ENCODE results near the gene SORCS2.

DNA sequence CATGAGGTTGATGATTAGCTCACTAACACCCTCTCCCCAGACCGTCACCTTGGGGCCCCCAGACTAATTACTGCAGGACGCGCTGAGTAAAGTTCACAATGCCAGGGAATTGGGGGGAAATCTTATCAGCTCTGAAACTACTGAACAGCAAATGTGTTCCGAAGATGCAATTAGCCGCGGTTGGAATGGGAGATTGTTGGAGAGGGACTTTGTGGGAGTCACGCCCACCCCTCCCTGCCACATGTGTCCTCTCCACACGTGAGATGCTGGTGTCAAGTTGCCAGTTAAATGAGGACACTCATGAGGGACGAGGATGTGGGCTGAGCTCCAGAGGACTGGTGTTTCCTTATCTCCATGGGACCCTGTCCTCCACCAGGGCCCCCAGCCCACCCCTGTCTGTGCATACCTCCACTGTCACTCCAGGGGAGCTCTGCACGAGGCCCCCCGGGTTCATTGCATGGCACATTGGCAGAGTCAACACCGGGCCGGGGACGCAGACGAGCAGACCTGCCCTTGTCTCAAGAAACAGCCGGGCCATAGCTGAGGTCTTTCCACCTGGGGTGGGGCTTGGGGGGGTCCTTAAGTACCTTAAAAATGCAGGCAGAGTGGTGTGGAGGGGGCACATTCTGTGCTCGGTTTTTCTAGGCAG lies 417.8 kb downstream of the SORCS2 start:
- TF ChIP-seq, protein P1, sequence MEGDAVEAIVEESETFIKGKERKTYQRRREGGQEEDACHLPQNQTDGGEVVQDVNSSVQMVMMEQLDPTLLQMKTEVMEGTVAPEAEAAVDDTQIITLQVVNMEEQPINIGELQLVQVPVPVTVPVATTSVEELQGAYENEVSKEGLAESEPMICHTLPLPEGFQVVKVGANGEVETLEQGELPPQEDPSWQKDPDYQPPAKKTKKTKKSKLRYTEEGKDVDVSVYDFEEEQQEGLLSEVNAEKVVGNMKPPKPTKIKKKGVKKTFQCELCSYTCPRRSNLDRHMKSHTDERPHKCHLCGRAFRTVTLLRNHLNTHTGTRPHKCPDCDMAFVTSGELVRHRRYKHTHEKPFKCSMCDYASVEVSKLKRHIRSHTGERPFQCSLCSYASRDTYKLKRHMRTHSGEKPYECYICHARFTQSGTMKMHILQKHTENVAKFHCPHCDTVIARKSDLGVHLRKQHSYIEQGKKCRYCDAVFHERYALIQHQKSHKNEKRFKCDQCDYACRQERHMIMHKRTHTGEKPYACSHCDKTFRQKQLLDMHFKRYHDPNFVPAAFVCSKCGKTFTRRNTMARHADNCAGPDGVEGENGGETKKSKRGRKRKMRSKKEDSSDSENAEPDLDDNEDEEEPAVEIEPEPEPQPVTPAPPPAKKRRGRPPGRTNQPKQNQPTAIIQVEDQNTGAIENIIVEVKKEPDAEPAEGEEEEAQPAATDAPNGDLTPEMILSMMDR (IDR thresholded peaks at IDR 0.05; ENCODE audit: low read length): no peak
- TF ChIP-seq EZH2 (IDR thresholded peaks at IDR 0.05; ENCODE audit: borderline replicate concordance, low read length): no peak

Data from OCI-LY1 (cell line).